Stromal cell of bone marrow (primary cell): ENCODE measurements around the gene TMPRSS11B.
"Not testable (repeated sequence)": the region's sequence is repeated elsewhere in the genome, so short reads cannot be mapped to it uniquely, and the experiment has no call there.

ENCODE experiments used
- DNase-seq: peaks from one replicate; pipeline ENCODE4 v3.0.0-alpha.2; 2012; ENCODE audit warnings: low read depth

The TMPRSS11B gene

GRCh38 chr4:68245594-68245993 lies at the start of gene TMPRSS11B:
TMPRSS11B (minus strand) TSS chr4:68245694; CDS start chr4:68245558, 136 bp downstream.
- DNase-seq, result no peak

- DNase-seq, result no peak
These were observed 45.8 kb upstream of the TMPRSS11B start for GRCh38 chr4:68291256-68291655.

- DNase-seq, result no peak
These were observed 42.9 kb upstream of the TMPRSS11B start for GRCh38 chr4:68288393-68288740.

- no peak for DNase-seq
These were observed 42.4 kb upstream of the TMPRSS11B start for GRCh38 chr4:68287704-68288392.

GRCh38 chr4:68283714-68284113 lies 38.2 kb upstream of the TMPRSS11B start:
- no peak for DNase-seq

- no peak for DNase-seq
These were observed 37.6 kb upstream of the TMPRSS11B start for GRCh38 chr4:68283095-68283494.

- DNase-seq, result not testable (repeated sequence)
These were observed 36.6 kb upstream of the TMPRSS11B start for GRCh38 chr4:68281796-68282740.

- DNase-seq, result no peak
These were observed 32.5 kb upstream of the TMPRSS11B start for GRCh38 chr4:68278029-68278428.

- no peak for DNase-seq
These were observed 32.1 kb upstream of the TMPRSS11B start for GRCh38 chr4:68277627-68278026.

- no peak for DNase-seq
These were observed 27.4 kb upstream of the TMPRSS11B start for GRCh38 chr4:68272860-68273259.

- DNase-seq, result peak; percentile 7
These were observed 26.9 kb upstream of the TMPRSS11B start for GRCh38 chr4:68272380-68272779.

- DNase-seq, result peak; percentile 55
These were observed 26.4 kb upstream of the TMPRSS11B start for GRCh38 chr4:68271851-68272357.

- DNase-seq, result peak; percentile 12
These were observed 22.0 kb upstream of the TMPRSS11B start for GRCh38 chr4:68267433-68267944.

- DNase-seq, result no peak
These were observed 19.5 kb upstream of the TMPRSS11B start for GRCh38 chr4:68264875-68265565.

GRCh38 chr4:68259191-68259590 lies 13.7 kb upstream of the TMPRSS11B start:
- no peak for DNase-seq

GRCh38 chr4:68257719-68258118 lies 12.2 kb upstream of the TMPRSS11B start:
- DNase-seq, result no peak

- DNase-seq, result no peak
These were observed 10.8 kb upstream of the TMPRSS11B start for GRCh38 chr4:68256284-68256683.

- no peak for DNase-seq
These were observed 4.8 kb upstream of the TMPRSS11B start for GRCh38 chr4:68250151-68250930.

GRCh38 chr4:68249434-68249833 lies 3.9 kb upstream of the TMPRSS11B start:
- DNase-seq, result no peak

- DNase-seq, result no peak
These were observed 4.9 kb downstream of the TMPRSS11B start for GRCh38 chr4:68240620-68241019.

- DNase-seq, result no peak
These were observed 16.9 kb downstream of the TMPRSS11B start for GRCh38 chr4:68228568-68228967.
